HFF-Myc (cell line): ENCODE measurements around the gene CAMK4.

Source experiments
- DNase-seq: peaks from one replicate; pipeline ENCODE4 v3.0.0-alpha.2; 2011; ENCODE audit warnings: low read depth; ENCODE audit errors: extremely low read depth
- H3K4me3 ChIP-seq: replicated peaks from 2 replicates; pipeline ENCODE4 v1.5.1; 2011; ENCODE audit warnings: low read depth, mild to moderate bottlenecking, control low read depth, low read length
- TF ChIP-seq, protein P1 (sequence below): IDR thresholded peaks from 2 replicates; pipeline ENCODE4 v1.5.1; 2012; ENCODE audit warnings: mild to moderate bottlenecking, low read depth, low read length, control low read depth; ENCODE audit errors: missing control alignments

Gene CAMK4

GRCh38 chr5:111478898-111479297 lies 254.7 kb downstream of the CAMK4 start:
- TF ChIP-seq, protein P1, sequence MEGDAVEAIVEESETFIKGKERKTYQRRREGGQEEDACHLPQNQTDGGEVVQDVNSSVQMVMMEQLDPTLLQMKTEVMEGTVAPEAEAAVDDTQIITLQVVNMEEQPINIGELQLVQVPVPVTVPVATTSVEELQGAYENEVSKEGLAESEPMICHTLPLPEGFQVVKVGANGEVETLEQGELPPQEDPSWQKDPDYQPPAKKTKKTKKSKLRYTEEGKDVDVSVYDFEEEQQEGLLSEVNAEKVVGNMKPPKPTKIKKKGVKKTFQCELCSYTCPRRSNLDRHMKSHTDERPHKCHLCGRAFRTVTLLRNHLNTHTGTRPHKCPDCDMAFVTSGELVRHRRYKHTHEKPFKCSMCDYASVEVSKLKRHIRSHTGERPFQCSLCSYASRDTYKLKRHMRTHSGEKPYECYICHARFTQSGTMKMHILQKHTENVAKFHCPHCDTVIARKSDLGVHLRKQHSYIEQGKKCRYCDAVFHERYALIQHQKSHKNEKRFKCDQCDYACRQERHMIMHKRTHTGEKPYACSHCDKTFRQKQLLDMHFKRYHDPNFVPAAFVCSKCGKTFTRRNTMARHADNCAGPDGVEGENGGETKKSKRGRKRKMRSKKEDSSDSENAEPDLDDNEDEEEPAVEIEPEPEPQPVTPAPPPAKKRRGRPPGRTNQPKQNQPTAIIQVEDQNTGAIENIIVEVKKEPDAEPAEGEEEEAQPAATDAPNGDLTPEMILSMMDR, result no peak
- no peak overlapping the region for H3K4me3 ChIP-seq
- no peak for DNase-seq

DNA sequence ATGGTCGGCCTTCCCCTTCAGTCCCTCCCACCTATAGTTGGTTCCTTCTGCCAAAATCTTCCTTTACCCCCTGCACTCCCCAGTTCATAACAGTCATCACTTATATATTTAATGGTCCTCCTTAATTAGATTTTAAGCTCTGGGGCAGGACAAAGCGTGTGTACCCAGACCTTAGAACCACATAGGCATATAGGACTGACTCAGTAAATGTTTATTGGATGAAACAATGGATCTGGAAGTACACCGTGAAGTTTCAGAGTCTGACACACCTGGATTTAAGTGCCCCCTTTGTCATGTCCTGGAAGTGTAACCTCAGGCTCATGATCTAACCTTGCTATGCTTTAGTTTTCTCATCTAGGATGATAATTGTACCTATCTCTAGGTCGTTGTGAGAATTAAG lies 256.2 kb downstream of the CAMK4 start:
- DNase-seq, result no peak
- H3K4me3 ChIP-seq, result no peak overlapping the region
- TF ChIP-seq, protein P1, result no peak

DNA sequence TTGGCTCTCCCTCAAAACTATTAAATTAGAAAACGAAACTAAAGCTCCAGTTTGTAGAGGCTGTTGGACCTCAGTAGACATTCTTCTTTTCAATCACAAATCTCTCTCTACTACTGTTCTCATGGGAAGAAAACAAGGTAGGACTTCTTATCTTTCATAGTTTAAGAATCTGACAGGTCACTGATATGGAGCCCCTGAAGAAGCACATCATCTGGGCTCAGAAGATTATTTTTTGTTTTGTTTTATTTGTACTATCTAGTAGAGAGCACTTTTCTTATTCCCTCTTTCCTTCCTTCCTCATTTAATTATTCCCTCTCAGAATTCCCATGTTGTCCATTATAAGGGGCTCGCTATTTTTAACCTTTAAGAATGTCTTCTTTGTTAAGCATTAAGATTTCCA lies 261.9 kb downstream of the CAMK4 start:
- DNase-seq, result no peak
- H3K4me3 ChIP-seq, result no peak overlapping the region
- TF ChIP-seq, protein P1, result no peak

DNA sequence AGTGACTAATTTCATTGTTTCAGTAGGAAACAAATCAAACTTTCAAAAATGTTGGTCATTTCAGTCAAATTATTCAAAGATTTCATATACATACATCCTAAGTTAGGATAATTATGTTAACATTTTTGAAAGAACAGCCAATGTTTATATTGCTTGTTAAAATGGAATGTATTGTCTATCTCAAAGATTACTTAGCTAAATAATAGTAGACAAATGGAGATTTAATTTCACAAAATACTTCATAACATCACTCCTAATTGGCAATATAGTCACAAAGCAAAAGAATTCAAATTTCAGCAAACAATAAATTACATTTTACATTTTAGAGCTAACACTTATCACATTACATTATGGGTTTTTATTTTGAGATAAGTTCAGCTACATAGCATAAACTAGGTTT lies 262.7 kb downstream of the CAMK4 start:
- DNase-seq, result no peak
- TF ChIP-seq, protein P1, result no peak
- no peak overlapping the region for H3K4me3 ChIP-seq

DNA sequence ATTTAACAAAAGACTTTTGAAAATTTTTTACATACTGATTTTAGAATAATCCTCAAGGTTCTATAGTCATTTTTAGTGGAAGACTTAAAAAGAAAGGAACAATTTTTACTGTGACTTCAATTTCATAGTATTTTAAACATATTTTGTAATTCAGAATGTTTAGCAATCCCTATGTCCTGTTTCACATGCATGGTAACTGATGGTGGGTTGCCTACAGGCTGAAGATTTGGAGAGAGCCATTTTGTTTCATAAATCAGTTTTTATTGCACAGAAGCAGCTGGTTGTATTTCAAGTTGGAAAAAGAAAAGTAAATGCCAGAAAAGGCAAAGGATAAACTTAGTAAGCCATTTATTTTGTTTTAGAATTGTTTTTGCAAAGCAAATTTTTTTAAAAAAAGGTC lies 264.2 kb downstream of the CAMK4 start:
- H3K4me3 ChIP-seq, result no peak overlapping the region
- TF ChIP-seq, protein P1, result no peak
- DNase-seq, result no peak

DNA sequence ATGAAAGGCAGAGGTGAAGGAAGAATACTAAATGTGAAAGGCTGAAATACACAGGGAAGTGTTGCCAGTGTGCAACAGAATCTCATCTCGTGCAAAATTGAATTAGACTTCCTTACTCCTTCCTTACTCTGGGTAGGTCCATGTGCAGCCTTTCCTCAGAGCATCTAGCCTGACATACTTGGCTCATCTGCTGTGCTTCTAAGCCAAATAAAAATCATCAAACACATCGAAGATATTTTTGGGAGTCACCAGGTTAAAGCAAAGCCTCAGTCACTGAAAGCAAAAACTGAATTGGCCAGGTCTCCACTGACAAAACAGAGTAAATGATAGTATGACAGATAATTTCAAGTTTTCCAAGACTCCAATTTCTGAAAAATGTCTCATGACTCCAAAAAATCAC lies 268.8 kb downstream of the CAMK4 start:
- H3K4me3 ChIP-seq, result no peak overlapping the region
- no peak for DNase-seq
- TF ChIP-seq, protein P1, result no peak

GRCh38 chr5:111494355-111494999 lies 270.3 kb downstream of the CAMK4 start:
- peak; percentile 24 for DNase-seq

More at GRCh38 chr5:111494355-111494999, 270.3 kb downstream of the CAMK4 start:
- no peak overlapping the region for H3K4me3 ChIP-seq
- TF ChIP-seq, protein P1, result no peak
